GM18520 (cell line): ENCODE measurements around the gene CD163L1.
"Not testable (repeated sequence)": the region's sequence is repeated elsewhere in the genome, so short reads cannot be mapped to it uniquely, and the experiment has no call there.

Experiments
- ATAC-seq: cut with Tn5 transposase; IDR thresholded peaks from one replicate; pipeline ENCODE4 v1.9.1; 2021; ENCODE audit not compliant: unreplicated experiment

The CD163L1 gene

GRCh38 chr12:7444076-7444475 lies at the start of gene CD163L1:
Gene CD163L1 (minus strand): TSS chr12:7444153. CDS start chr12:7444127, 26 bp downstream.
- no peak for ATAC-seq

GRCh38 chr12:7493006-7493405 lies 49.1 kb upstream of the CD163L1 start:
- ATAC-seq = no peak

- ATAC-seq = no peak
Measured at GRCh38 chr12:7486512-7486911, 42.6 kb upstream of the CD163L1 start.

- ATAC-seq = no peak
Measured at GRCh38 chr12:7485095-7485494, 41.1 kb upstream of the CD163L1 start.

- no peak for ATAC-seq
Measured at GRCh38 chr12:7483343-7483742, 39.4 kb upstream of the CD163L1 start.

- no peak for ATAC-seq
Measured at GRCh38 chr12:7479771-7480170, 35.8 kb upstream of the CD163L1 start.

- ATAC-seq = no peak
Measured at GRCh38 chr12:7472060-7472459, 28.1 kb upstream of the CD163L1 start.

GRCh38 chr12:7460375-7461259 lies 16.7 kb upstream of the CD163L1 start:
- no peak for ATAC-seq

GRCh38 chr12:7459973-7460372 lies 16.0 kb upstream of the CD163L1 start:
- ATAC-seq = no peak

GRCh38 chr12:7451756-7452155 lies 7.8 kb upstream of the CD163L1 start:
- no peak for ATAC-seq

- no peak for ATAC-seq
Measured at GRCh38 chr12:7450667-7451066, 6.7 kb upstream of the CD163L1 start.

- ATAC-seq = no peak
Measured at GRCh38 chr12:7448099-7448498, 4.1 kb upstream of the CD163L1 start.

- no peak for ATAC-seq
Measured at GRCh38 chr12:7444537-7444936, 584 bp upstream of the CD163L1 start.

GRCh38 chr12:7441216-7441615 lies 2.7 kb downstream of the CD163L1 start:
- no peak for ATAC-seq

- ATAC-seq = no peak
Measured at GRCh38 chr12:7439579-7440505, 4.1 kb downstream of the CD163L1 start.

GRCh38 chr12:7438291-7438995 lies 5.5 kb downstream of the CD163L1 start:
- ATAC-seq = not testable (repeated sequence)

- not testable (repeated sequence) for ATAC-seq
Measured at GRCh38 chr12:7437494-7437893, 6.5 kb downstream of the CD163L1 start.

GRCh38 chr12:7434670-7435069 lies 9.3 kb downstream of the CD163L1 start:
- ATAC-seq = no peak

GRCh38 chr12:7433276-7433822 lies 10.6 kb downstream of the CD163L1 start:
- ATAC-seq = no peak

GRCh38 chr12:7431993-7432685 lies 11.8 kb downstream of the CD163L1 start:
- no peak for ATAC-seq
